ENCODE data around the gene GADD45A. TPM values are rescaled to one million over a fixed set of nuclear protein-coding genes. Genes with fewer than 3 reads are reported as not detected.

Gene GADD45A
- total RNA-seq, 1 experiment from 2014 or later: 34.5 TPM

DNA sequence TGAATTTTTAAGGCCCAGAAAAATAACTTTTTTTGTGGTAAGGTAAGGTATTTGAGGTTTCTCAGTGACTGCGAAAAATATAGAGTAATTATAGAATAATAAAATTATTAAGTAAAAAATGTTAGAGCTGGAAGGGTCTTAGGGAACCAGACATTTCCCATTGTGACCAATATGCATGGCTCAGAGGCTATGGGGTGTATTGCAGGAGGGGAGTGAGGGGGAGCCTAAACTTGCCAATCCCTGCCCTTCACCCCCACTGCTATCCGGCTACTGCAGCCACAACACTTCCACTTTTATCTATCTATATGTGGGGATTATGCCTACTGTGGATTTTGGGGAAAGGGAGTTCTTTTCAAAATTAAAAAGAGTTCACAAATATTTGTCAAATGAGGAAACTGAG, 7.6 kb upstream of the GADD45A start:
- ChIA-PET POLR2A (interaction anchor here (0.9 kb wide), 1 partner anchor 8 kb away, joined by 5 read pairs; the partner anchor contains the start of gene GADD45A), CTCF (interaction anchor here (1.0 to 1.8 kb wide), 8 partner anchors 9 to 462 kb away, joined by 3 to 9 read pairs (median 5); no protein-coding TSS in a partner anchor)
- Mint-ChIP-seq H3K27ac (no peak overlapping the region), H3K4me3 (no peak overlapping the region), H3K4me1 (peaks cover 10% of the 10 kb centered on the region; the same call in 1 of the 2 replicates), H3K27me3 (ENCODE audit: low read depth) (no peaks in the 10 kb centered on the region), H3K9me3 (no peaks in the 10 kb centered on the region), H3K36me3 (no peaks in the 10 kb centered on the region)
- TF ChIP-seq RELA (CRISPR knock-in tag; IDR thresholded peaks at IDR 0.05; ENCODE audit: borderline replicate concordance): no peak
- TF ChIP-seq GRHL2 (CRISPR knock-in tag; IDR thresholded peaks at IDR 0.05; ENCODE audit: insufficient replicate concordance, severe bottlenecking): no peak
- TF ChIP-seq ZNF232 (CRISPR knock-in tag; IDR thresholded peaks at IDR 0.05): no peak
- no peak for TF ChIP-seq ELF4 (CRISPR knock-in tag; IDR thresholded peaks at IDR 0.05; ENCODE audit: low read depth)
- peak; percentile 60; the same call in 1 of the 2 replicates for ATAC-seq
- DNase-seq (ENCODE audit: low spot score): no peak

DNA sequence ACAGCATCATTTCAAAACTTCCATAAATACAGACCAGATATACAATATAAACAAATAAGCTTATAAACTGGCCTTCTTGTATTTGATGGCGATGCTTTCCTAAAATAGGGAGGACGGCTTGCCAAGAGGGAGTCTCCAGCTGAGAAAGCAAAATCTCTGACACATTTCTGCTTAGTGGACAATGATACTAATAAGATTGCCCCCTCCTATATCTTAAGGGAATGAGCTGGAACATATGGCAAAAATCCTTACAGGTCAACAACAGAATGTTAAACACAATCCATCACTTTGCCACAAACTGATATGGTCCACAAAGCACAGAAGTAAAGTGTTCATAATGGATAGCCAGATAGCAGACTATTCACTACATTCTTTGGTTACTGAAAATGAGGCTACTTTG, 7.1 kb upstream of the GADD45A start:
- Mint-ChIP-seq H3K4me1 (peaks cover 10% of the 10 kb centered on the region; the same call in 1 of the 2 replicates), H3K4me3 (no peak overlapping the region), H3K27ac (no peak overlapping the region), H3K9me3 (no peaks in the 10 kb centered on the region), H3K27me3 (ENCODE audit: low read depth) (no peaks in the 10 kb centered on the region), H3K36me3 (no peaks in the 10 kb centered on the region)
- no peak for DNase-seq (ENCODE audit: low spot score)
- POLR2A ChIA-PET: no interaction called here
- ATAC-seq: no peak
- TF ChIP-seq IRF2 (CRISPR knock-in tag; IDR thresholded peaks at IDR 0.05; ENCODE audit: borderline replicate concordance, low read depth) (no peak), FOXJ3 (CRISPR knock-in tag; IDR thresholded peaks at IDR 0.05; ENCODE audit: borderline replicate concordance) (no peak), NR3C1 (CRISPR knock-in tag; conservative IDR thresholded peaks at IDR 0.05; ENCODE audit: low read depth) (no peak), SMAD4 (CRISPR knock-in tag; IDR thresholded peaks at IDR 0.05) (no peak), TEAD4 (CRISPR knock-in tag; IDR thresholded peaks at IDR 0.05) (no peak), ZNF121 (CRISPR knock-in tag; IDR thresholded peaks at IDR 0.05) (no peak), PRRX2 (CRISPR knock-in tag; IDR thresholded peaks at IDR 0.05) (no peak), MXD4 (CRISPR knock-in tag; IDR thresholded peaks at IDR 0.05; ENCODE audit: borderline replicate concordance) (no peak)
- TF ChIP-seq, protein P1, sequence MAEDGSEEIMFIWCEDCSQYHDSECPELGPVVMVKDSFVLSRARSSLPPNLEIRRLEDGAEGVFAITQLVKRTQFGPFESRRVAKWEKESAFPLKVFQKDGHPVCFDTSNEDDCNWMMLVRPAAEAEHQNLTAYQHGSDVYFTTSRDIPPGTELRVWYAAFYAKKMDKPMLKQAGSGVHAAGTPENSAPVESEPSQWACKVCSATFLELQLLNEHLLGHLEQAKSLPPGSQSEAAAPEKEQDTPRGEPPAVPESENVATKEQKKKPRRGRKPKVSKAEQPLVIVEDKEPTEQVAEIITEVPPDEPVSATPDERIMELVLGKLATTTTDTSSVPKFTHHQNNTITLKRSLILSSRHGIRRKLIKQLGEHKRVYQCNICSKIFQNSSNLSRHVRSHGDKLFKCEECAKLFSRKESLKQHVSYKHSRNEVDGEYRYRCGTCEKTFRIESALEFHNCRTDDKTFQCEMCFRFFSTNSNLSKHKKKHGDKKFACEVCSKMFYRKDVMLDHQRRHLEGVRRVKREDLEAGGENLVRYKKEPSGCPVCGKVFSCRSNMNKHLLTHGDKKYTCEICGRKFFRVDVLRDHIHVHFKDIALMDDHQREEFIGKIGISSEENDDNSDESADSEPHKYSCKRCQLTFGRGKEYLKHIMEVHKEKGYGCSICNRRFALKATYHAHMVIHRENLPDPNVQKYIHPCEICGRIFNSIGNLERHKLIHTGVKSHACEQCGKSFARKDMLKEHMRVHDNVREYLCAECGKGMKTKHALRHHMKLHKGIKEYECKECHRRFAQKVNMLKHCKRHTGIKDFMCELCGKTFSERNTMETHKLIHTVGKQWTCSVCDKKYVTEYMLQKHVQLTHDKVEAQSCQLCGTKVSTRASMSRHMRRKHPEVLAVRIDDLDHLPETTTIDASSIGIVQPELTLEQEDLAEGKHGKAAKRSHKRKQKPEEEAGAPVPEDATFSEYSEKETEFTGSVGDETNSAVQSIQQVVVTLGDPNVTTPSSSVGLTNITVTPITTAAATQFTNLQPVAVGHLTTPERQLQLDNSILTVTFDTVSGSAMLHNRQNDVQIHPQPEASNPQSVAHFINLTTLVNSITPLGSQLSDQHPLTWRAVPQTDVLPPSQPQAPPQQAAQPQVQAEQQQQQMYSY (CRISPR knock-in tag; IDR thresholded peaks at IDR 0.05): no peak
- TF ChIP-seq, protein P2, sequence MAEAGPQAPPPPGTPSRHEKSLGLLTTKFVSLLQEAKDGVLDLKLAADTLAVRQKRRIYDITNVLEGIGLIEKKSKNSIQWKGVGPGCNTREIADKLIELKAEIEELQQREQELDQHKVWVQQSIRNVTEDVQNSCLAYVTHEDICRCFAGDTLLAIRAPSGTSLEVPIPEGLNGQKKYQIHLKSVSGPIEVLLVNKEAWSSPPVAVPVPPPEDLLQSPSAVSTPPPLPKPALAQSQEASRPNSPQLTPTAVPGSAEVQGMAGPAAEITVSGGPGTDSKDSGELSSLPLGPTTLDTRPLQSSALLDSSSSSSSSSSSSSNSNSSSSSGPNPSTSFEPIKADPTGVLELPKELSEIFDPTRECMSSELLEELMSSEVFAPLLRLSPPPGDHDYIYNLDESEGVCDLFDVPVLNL (CRISPR knock-in tag; IDR thresholded peaks at IDR 0.05; ENCODE audit: borderline replicate concordance, low read depth): no peak
- TF ChIP-seq, protein P3, sequence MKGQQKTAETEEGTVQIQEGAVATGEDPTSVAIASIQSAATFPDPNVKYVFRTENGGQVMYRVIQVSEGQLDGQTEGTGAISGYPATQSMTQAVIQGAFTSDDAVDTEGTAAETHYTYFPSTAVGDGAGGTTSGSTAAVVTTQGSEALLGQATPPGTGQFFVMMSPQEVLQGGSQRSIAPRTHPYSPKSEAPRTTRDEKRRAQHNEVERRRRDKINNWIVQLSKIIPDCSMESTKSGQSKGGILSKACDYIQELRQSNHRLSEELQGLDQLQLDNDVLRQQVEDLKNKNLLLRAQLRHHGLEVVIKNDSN (CRISPR knock-in tag; IDR thresholded peaks at IDR 0.05): no peak
- TF ChIP-seq, protein P4, sequence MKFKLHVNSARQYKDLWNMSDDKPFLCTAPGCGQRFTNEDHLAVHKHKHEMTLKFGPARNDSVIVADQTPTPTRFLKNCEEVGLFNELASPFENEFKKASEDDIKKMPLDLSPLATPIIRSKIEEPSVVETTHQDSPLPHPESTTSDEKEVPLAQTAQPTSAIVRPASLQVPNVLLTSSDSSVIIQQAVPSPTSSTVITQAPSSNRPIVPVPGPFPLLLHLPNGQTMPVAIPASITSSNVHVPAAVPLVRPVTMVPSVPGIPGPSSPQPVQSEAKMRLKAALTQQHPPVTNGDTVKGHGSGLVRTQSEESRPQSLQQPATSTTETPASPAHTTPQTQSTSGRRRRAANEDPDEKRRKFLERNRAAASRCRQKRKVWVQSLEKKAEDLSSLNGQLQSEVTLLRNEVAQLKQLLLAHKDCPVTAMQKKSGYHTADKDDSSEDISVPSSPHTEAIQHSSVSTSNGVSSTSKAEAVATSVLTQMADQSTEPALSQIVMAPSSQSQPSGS (CRISPR knock-in tag; IDR thresholded peaks at IDR 0.05; ENCODE audit: borderline replicate concordance, low read depth): no peak
- TF ChIP-seq, protein P5, sequence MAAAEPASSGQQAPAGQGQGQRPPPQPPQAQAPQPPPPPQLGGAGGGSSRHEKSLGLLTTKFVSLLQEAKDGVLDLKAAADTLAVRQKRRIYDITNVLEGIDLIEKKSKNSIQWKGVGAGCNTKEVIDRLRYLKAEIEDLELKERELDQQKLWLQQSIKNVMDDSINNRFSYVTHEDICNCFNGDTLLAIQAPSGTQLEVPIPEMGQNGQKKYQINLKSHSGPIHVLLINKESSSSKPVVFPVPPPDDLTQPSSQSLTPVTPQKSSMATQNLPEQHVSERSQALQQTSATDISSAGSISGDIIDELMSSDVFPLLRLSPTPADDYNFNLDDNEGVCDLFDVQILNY (CRISPR knock-in tag; IDR thresholded peaks at IDR 0.05): no peak
- TF ChIP-seq, protein P6, sequence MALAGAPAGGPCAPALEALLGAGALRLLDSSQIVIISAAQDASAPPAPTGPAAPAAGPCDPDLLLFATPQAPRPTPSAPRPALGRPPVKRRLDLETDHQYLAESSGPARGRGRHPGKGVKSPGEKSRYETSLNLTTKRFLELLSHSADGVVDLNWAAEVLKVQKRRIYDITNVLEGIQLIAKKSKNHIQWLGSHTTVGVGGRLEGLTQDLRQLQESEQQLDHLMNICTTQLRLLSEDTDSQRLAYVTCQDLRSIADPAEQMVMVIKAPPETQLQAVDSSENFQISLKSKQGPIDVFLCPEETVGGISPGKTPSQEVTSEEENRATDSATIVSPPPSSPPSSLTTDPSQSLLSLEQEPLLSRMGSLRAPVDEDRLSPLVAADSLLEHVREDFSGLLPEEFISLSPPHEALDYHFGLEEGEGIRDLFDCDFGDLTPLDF (CRISPR knock-in tag; IDR thresholded peaks at IDR 0.05): no peak
- TF ChIP-seq, protein P7, sequence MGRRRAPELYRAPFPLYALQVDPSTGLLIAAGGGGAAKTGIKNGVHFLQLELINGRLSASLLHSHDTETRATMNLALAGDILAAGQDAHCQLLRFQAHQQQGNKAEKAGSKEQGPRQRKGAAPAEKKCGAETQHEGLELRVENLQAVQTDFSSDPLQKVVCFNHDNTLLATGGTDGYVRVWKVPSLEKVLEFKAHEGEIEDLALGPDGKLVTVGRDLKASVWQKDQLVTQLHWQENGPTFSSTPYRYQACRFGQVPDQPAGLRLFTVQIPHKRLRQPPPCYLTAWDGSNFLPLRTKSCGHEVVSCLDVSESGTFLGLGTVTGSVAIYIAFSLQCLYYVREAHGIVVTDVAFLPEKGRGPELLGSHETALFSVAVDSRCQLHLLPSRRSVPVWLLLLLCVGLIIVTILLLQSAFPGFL (CRISPR knock-in tag; IDR thresholded peaks at IDR 0.05; ENCODE audit: borderline replicate concordance): no peak
- CTCF ChIA-PET: interaction anchor here (1.3 to 1.8 kb wide), 4 partner anchors 117 to 463 kb away, joined by 3 to 9 read pairs (median 5); no protein-coding TSS in a partner anchor

Data from WTC11 (cell line).